IPS DF 4.7 (cell line): ENCODE data around the gene ITGAL.
A peak's percentile ranks its signal among the peaks of the same experiment; 100 is the strongest.
"Not testable (repeated sequence)": the region's sequence is repeated elsewhere in the genome, so short reads cannot be mapped to it uniquely, and the experiment has no call there.

ENCODE experiments used
- DNase-seq: peaks from one replicate; pipeline ENCODE4 v3.0.0-alpha.2; 2013; ENCODE audit warnings: low spot score; ENCODE audit errors: extremely low read depth

Gene ITGAL

GRCh38 chr16:30472328-30472942 is at the start of gene ITGAL:
Gene ITGAL (plus strand): TSS chr16:30472742. CDS start chr16:30472838, 96 bp downstream.
- no peak for DNase-seq

- no peak for DNase-seq
These were observed 44.5 kb upstream of the ITGAL start for GRCh38 chr16:30428055-30428454.

- no peak for DNase-seq
These were observed 43.2 kb upstream of the ITGAL start for GRCh38 chr16:30429418-30429677.

GRCh38 chr16:30429678-30430427 is 42.7 kb upstream of the ITGAL start, which contains the start of gene DCTPP1:
Gene DCTPP1 (minus strand): TSS chr16:30430030. CDS start chr16:30429980, 50 bp downstream.
- DNase-seq: peak; percentile 99

GRCh38 chr16:30430428-30430970 is 42.0 kb upstream of the ITGAL start:
- no peak for DNase-seq

GRCh38 chr16:30434852-30435251 is 37.7 kb upstream of the ITGAL start:
- DNase-seq: no peak

- no peak for DNase-seq
These were observed 35.0 kb upstream of the ITGAL start for GRCh38 chr16:30437511-30438046.

GRCh38 chr16:30438835-30439234 is 33.7 kb upstream of the ITGAL start:
- DNase-seq: no peak

GRCh38 chr16:30439720-30440348 is 32.7 kb upstream of the ITGAL start:
- DNase-seq: no peak

- DNase-seq: no peak
These were observed 28.9 kb upstream of the ITGAL start for GRCh38 chr16:30443631-30444030.

- DNase-seq: no peak
These were observed 28.1 kb upstream of the ITGAL start for GRCh38 chr16:30444231-30445148.

GRCh38 chr16:30445149-30445407 is 27.5 kb upstream of the ITGAL start:
- DNase-seq: no peak

GRCh38 chr16:30445408-30446202 is 26.9 kb upstream of the ITGAL start, which contains the start of gene SEPHS2:
Gene SEPHS2 (minus strand): TSS chr16:30445874. CDS start chr16:30445727, 147 bp downstream.
- peak; percentile 92 for DNase-seq

- no peak for DNase-seq
These were observed 26.3 kb upstream of the ITGAL start for GRCh38 chr16:30446203-30446595.

GRCh38 chr16:30447512-30448226 is 24.9 kb upstream of the ITGAL start:
- no peak for DNase-seq

- DNase-seq: no peak
These were observed 23.5 kb upstream of the ITGAL start for GRCh38 chr16:30449116-30449435.

GRCh38 chr16:30452709-30453580 is 19.6 kb upstream of the ITGAL start:
- DNase-seq: not testable (repeated sequence)

- no peak for DNase-seq
These were observed 16.2 kb upstream of the ITGAL start for GRCh38 chr16:30456302-30456701.

- DNase-seq: no peak
These were observed 15.3 kb upstream of the ITGAL start for GRCh38 chr16:30457256-30457655.
